GM19193 (cell line): ENCODE data around the gene PSMD3.

Experiments used
- POLR2A ChIP-seq: IDR thresholded peaks from 4 replicates; pipeline ENCODE4 v1.6.1; 2011; ENCODE audit not compliant: insufficient read depth, insufficient read length; ENCODE audit errors: extremely low read depth

The PSMD3 gene

GRCh38 chr17:40004072-40004471, 23.5 kb downstream of the PSMD3 start:
- no peak for TF ChIP-seq POLR2A

DNA sequence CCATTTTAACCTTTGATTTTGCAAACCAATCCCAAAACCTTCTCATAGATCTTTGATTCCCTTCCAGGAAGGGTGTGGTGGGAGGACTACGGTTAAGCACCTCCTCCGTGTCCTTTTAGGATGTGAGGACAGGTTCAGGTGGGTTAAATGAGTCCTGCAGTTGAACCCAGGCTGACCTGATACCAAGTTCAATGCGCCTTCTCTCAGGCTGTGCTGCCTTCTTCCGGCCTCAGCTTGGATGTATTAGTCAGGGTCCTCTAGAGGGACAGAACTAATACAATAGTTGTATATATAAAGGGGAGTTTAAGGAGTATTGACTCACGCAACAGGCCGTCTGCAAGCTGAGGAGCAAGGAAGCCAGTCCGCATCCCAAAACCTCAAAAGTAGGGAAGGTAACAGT, 24.1 kb downstream of the PSMD3 start:
- TF ChIP-seq POLR2A, result no peak

DNA sequence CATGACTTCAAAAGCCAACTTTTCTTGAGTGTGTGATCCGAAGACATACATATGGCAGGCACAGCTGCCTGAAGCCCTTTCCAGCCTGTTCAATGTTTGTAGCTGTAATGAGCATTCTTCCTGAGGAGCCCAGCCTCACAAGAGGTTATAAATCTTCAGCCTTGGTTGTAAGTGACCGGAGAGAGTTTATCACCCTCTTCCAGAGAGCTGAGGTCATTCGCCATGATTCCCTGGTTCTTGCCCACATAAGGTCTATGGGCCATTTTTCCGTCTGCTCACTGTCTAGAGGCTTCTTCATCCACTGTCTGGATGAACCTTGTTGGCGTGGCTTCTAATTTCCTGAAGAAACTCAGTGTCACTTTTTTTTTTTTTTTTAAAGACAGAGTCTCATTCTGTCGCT, 24.9 kb downstream of the PSMD3 start:
- TF ChIP-seq POLR2A, result no peak

DNA sequence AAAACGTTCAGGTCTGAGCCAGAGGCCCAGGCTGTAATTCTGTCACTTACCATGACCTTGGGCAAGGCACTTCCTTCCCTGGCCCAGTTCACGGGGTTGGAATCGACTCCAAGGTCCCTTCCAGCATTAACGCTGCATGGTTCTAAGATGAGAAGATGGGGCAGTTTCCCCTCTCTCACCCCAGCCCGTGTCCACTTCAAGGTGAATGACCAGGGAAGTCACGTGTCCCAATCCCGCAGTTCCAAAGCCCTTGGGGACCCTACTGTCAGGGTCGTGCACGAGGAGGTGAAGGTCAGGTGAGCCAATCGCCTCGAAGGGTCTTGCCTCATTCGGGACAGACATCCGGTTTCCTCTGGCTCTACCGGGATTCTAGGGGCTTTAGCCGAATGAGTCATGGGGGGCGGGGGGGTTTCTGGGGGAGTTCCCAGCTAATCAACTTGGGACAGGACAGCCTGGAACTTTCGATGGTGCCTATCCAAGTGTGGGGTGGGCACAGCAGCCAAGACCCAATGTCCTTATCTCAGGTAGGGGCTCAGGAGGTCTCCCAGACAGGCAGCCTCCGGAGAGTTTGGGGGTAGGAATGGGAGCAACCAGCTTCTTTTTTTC, 33.9 kb downstream of the PSMD3 start:
- TF ChIP-seq POLR2A, result no peak

DNA sequence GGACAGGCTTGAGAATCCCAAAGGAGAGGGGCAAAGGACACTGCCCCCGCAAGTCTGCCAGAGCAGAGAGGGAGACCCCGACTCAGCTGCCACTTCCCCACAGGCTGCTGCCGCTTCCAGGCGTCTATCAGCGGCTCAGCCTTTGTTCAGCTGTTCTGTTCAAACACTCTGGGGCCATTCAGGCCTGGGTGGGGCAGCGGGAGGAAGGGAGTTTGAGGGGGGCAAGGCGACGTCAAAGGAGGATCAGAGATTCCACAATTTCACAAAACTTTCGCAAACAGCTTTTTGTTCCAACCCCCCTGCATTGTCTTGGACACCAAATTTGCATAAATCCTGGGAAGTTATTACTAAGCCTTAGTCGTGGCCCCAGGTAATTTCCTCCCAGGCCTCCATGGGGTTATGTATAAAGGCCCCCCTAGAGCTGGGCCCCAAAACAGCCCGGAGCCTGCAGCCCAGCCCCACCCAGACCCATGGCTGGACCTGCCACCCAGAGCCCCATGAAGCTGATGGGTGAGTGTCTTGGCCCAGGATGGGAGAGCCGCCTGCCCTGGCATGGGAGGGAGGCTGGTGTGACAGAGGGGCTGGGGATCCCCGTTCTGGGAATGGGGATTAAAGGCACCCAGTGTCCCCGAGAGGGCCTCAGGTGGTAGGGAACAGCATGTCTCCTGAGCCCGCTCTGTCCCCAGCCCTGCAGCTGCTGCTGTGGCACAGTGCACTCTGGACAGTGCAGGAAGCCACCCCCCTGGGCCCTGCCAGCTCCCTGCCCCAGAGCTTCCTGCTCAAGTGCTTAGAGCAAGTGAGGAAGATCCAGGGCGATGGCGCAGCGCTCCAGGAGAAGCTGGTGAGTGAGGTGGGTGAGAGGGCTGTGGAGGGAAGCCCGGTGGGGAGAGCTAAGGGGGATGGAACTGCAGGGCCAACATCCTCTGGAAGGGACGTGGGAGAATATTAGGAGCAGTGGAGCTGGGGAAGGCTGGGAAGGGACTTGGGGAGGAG, 34.7 kb downstream of the PSMD3 start, which contains the start of gene CSF3:
Gene CSF3, plus strand, starts transcription at position 436 of the 993 bp plus-strand sequence. Its CDS starts 35 bp downstream, at position 471.
- no peak for TF ChIP-seq POLR2A

DNA sequence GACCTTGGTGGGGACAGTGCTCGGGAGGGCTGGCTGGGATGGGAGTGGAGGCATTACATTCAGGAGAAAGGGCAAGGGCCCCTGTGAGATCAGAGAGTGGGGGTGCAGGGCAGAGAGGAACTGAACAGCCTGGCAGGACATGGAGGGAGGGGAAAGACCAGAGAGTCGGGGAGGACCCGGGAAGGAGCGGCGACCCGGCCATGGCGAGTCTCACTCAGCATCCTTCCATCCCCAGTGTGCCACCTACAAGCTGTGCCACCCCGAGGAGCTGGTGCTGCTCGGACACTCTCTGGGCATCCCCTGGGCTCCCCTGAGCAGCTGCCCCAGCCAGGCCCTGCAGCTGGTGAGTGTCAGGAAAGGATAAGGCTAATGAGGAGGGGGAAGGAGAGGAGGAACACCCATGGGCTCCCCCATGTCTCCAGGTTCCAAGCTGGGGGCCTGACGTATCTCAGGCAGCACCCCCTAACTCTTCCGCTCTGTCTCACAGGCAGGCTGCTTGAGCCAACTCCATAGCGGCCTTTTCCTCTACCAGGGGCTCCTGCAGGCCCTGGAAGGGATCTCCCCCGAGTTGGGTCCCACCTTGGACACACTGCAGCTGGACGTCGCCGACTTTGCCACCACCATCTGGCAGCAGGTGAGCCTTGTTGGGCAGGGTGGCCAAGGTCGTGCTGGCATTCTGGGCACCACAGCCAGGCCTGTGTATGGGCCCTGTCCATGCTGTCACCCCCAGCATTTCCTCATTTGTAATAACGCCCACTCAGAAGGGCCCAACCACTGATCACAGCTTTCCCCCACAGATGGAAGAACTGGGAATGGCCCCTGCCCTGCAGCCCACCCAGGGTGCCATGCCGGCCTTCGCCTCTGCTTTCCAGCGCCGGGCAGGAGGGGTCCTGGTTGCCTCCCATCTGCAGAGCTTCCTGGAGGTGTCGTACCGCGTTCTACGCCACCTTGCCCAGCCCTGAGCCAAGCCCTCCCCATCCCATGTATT, 35.7 kb downstream of the PSMD3 start:
- TF ChIP-seq POLR2A, result no peak

GRCh38 chr17:40017422-40018080, 36.9 kb downstream of the PSMD3 start:
- no peak for TF ChIP-seq POLR2A

DNA sequence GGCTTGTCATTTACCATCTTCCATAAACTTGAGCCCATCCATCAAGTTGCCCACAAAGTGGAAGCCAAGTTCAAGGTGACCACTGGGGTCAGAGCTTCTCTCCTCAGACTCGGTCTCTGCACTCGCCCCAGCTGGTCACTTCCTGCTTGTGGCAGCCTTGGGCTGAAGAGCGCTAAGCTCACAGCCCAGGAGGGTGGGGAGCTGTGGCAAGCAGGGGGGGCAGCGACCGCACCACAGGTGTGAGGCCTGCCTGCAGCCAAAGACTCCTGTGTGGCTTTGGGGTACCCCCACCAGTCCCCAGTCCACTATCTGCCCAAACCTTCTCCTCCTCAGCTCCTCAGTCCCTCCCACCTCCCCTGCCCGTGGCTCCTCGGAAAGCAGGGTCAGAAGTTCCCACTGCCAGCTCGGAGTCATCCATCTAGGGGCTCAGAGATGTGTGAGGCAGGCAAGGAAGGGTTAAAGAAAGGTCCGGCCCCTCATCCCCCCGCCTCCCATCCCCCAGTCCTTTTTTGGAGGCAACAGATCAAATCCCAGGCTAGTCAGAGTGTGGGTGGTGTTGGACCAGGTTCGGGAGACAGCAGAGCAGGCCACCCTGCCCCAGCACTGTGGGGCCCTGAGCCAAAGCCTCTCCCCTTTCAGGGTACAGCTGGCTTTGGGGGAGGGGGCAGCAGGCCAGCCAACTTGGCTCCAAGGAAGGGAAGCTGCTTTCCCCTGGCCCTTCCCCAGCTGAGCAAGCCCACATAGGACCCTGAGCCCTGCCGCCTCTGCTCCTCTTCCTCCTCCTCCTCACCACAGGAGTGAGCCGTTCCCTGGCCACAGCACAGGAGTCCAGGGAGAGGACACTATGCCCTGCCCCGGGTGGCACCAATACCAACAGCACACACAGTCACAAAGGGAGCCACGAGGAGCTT, 37.9 kb downstream of the PSMD3 start:
- TF ChIP-seq POLR2A, result no peak

- no peak for TF ChIP-seq POLR2A
Observed at GRCh38 chr17:40019140-40019991, 38.8 kb downstream of the PSMD3 start.

- TF ChIP-seq POLR2A, result no peak
Observed at GRCh38 chr17:40020146-40020545, 39.5 kb downstream of the PSMD3 start.

DNA sequence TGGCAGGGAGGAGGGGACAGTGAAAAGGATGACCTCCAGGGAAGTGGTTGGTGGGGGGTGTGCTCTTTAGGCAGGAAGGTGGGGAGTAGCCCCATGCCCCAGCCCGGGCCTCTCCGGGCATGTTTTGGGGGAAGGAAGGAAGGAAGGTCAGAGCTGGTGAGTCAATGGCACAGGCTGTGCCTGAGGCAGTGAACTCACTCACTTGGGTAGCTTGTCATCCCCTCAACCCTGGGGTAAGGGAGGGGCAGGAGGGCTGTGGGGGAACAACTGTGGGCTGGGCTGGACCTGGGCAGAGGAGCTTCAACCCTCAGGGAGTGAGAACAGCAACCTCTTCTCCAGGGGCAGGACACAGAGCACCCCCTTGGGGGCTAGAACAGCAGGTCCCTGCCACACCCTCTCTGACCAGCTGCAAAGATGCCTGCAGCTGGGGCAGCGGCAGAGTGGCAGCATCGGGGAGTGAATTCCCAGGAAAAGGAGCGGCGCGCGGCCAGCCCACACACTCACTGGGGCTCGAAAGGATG, 40.9 kb downstream of the PSMD3 start:
- TF ChIP-seq POLR2A, result no peak

- no peak for TF ChIP-seq POLR2A
Observed at GRCh38 chr17:40022497-40022896, 41.9 kb downstream of the PSMD3 start.
